Endothelial cell of umbilical vein (primary cell): Measurements from ENCODE around the gene HIVEP1.

Experiments
- CTCF ChIP-seq, 2 donors: IDR thresholded peaks; 1 replicate in 1 of 2; 2 replicates in 1 of 2; pipeline ENCODE4 v1.5.1; 2011; ENCODE audit warnings: low read length in 2 of 2, mild to moderate bottlenecking in 2 of 2, moderate library complexity in 2 of 2, control low read depth in 1 of 2, inconsistent platforms in 1 of 2, low read depth in 1 of 2; ENCODE audit not compliant: insufficient read depth in 1 of 2; ENCODE audit errors: extremely low read depth in 1 of 2
- EZH2 ChIP-seq: IDR thresholded peaks from 2 replicates; pipeline ENCODE4 v1.6.1; 2012; ENCODE audit warnings: borderline replicate concordance, low read depth, mild to moderate bottlenecking, moderate library complexity, low read length, inconsistent platforms; ENCODE audit not compliant: severe bottlenecking
- GATA2 ChIP-seq: IDR thresholded peaks from 2 replicates; pipeline ENCODE4 v1.7.0; 2011; ENCODE audit warnings: low read depth, mild to moderate bottlenecking, moderate library complexity, mixed read lengths, low read length; ENCODE audit not compliant: insufficient read length, insufficient read depth
- JUN ChIP-seq: IDR thresholded peaks from 2 replicates; pipeline ENCODE4 v1.6.1; 2011; ENCODE audit warnings: borderline replicate concordance, low read depth; ENCODE audit not compliant: insufficient read length, insufficient read depth
- MAX ChIP-seq: IDR thresholded peaks from 2 replicates; pipeline ENCODE4 v1.6.1; 2011; ENCODE audit not compliant: insufficient read depth, insufficient read length
- POLR2A ChIP-seq: IDR thresholded peaks from 2 replicates; pipeline ENCODE4 v1.6.1; 2012; ENCODE audit warnings: low read depth, mild to moderate bottlenecking, control low read depth, low read length
- POLR2AphosphoS5 ChIP-seq: IDR thresholded peaks from 2 replicates; pipeline ENCODE4 v1.6.1; 2012; ENCODE audit warnings: low read depth, mild to moderate bottlenecking, control low read depth, low read length, moderate library complexity; ENCODE audit not compliant: insufficient read depth

DNA sequence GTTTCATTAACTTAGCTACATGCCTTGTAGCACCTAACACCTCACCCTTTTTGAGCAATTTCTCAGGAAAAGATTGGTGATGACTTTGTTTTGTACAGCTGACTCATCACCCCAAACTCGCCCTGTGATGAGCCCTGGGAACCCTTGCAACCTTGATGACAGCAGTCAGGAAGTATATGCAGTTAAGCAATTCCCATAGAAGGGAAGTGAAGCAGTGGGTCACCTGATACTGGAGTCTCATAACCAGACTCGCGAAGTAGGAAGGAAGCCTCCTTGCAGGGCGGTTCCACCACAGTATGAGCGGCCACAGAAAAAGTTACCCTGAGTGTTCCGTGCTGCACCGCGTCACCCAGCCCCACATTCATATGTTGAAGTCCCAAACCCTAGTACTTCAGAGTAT, 196.1 kb downstream of the HIVEP1 start:
- TF ChIP-seq CTCF (IDR thresholded peaks at IDR 0.05; ENCODE audit: extremely low read depth in 1 of 2, insufficient read depth in 1 of 2, low read depth in 1 of 2, low read length in 2 of 2), result no peak
- TF ChIP-seq POLR2A, result no peak
- TF ChIP-seq POLR2AphosphoS5, result no peak
- no peak for TF ChIP-seq MAX
- no peak for TF ChIP-seq EZH2
- no peak for TF ChIP-seq GATA2
- no peak for TF ChIP-seq JUN
